Activated T-helper 17 cell treated with anti-CD3 and anti-CD28 coated beads, Interleukin-2, amount 50 U/mL, for 72 hours (primary cell): Measurements from ENCODE around the gene GPR61. TPM values are rescaled to one million over a fixed set of nuclear protein-coding genes. Genes with fewer than 3 reads are reported as not detected.
A peak's percentile ranks its signal among the peaks of the same experiment; 100 is the strongest.

ENCODE experiments used
- ATAC-seq: fragments of 150-1000 bp; cut with Tn5 transposase; replicated peaks from 2 replicates; pipeline ENCODE4 v1.10.0; 2021; ENCODE audit warnings: mild to moderate bottlenecking, moderate library complexity
- H3K27ac Mint-ChIP-seq: one replicate; pipeline ENCODE4 v1.8.0; 2022; ENCODE audit warnings: mixed read lengths
- H3K27me3 Mint-ChIP-seq: one replicate; pipeline ENCODE4 v1.8.0; 2022; ENCODE audit warnings: mixed read lengths
- H3K36me3 Mint-ChIP-seq: one replicate; pipeline ENCODE4 v1.8.0; 2022; ENCODE audit warnings: low read depth, mild to moderate bottlenecking, mixed read lengths
- H3K4me1 Mint-ChIP-seq: one replicate; pipeline ENCODE4 v1.8.0; 2022; ENCODE audit warnings: mixed read lengths
- H3K4me3 Mint-ChIP-seq: one replicate; pipeline ENCODE4 v1.8.0; 2022; ENCODE audit warnings: mild to moderate bottlenecking, mixed read lengths
- H3K9me3 Mint-ChIP-seq: one replicate; pipeline ENCODE4 v1.8.0; 2022; ENCODE audit warnings: mixed read lengths
- total RNA-seq, 2 donors: library from RNA; stranded (reverse); gene quantifications; one replicate each; pipeline ENCODE4 v1.2.3, GENCODE V29; 2022

GPR61 gene, protein sequence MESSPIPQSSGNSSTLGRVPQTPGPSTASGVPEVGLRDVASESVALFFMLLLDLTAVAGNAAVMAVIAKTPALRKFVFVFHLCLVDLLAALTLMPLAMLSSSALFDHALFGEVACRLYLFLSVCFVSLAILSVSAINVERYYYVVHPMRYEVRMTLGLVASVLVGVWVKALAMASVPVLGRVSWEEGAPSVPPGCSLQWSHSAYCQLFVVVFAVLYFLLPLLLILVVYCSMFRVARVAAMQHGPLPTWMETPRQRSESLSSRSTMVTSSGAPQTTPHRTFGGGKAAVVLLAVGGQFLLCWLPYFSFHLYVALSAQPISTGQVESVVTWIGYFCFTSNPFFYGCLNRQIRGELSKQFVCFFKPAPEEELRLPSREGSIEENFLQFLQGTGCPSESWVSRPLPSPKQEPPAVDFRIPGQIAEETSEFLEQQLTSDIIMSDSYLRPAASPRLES
- total RNA-seq, result under 1 TPM in 1 of 2 donors, not detected in 1; 0.45 TPM

DNA sequence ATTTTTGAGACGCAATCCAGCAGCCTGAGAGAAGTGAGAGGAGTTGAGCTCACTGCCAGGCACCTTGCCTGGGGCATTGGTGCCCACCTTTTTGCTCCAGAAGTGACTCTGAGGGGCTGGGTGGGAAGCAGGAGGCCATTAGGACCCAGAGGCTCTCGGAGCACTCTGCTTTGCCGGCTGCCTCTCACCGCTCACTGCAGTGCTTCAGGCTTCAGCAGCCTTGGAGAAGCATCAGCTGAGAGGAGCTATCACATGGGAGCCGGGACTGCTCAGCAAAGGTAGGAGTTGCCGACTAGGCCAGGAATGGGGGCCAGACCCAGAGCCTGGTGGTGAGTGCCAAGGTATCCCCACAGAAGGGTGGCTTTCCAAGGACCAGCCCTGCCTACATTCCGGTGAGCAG, at the start of gene GPR61:
Gene GPR61 (plus strand): TSS at position 197 of the 400 bp plus-strand sequence. CDS start 3,151 bp downstream, outside the sequence.
- Mint-ChIP-seq H3K4me3 (no peak within 1 kb of the TSS), H3K36me3 (no peaks in the 10 kb centered on the region), H3K27ac (no peak within 1 kb of the TSS), H3K27me3 (no peaks in the 10 kb centered on the region), H3K9me3 (no peaks in the 10 kb centered on the region), H3K4me1 (no peaks in the 10 kb centered on the region)
- no peak for ATAC-seq

DNA sequence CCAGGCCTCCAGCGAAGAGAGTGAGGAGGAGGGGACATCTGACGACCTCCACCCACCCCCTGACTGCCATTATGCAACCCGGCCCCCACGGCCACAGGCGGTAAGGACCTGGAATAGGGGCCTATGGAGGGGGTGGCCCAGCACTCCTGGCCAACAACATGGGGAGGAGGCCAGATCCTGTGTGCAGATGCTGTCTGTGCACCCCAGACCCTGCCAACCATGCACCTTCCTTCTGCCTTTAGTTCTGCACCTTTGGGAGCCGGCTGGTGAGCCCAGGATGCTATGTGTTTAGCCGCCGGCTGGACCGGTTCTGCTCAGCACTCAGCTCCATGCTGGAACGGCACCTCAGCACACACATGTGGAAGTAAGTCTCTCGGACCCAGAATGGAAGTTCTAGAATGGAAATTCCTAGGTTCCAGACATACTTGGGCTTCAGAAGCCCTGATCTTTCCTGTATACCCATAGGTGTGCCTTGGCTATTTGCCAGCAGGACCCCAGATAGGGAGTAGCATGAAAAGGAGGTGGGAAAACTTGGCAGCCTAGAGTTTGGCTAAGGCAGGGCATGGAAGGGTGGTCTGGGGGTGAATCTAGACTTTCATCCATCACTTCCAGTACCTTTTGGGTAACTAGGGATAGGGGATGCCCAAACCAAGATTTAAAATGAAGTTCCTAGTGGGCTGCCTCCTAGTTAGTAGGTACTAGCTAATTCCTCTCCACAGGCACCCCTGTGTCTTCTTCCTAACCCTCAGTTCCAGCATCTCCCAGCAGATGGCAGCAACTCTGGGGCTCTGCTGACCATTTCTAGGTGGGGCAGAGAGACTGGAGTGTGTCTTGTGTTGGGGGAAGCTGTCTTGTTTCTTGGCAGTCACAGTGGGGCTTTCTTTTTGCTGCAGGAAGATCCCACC, 49.4 kb upstream of the GPR61 start:
- Mint-ChIP-seq H3K27me3 (no peaks in the 10 kb centered on the region), H3K36me3 (peaks cover 44% of the 10 kb centered on the region), H3K4me1 (peaks cover 9% of the 10 kb centered on the region), H3K4me3 (no peak overlapping the region), H3K27ac (no peak overlapping the region), H3K9me3 (no peaks in the 10 kb centered on the region)
- no peak for ATAC-seq

DNA sequence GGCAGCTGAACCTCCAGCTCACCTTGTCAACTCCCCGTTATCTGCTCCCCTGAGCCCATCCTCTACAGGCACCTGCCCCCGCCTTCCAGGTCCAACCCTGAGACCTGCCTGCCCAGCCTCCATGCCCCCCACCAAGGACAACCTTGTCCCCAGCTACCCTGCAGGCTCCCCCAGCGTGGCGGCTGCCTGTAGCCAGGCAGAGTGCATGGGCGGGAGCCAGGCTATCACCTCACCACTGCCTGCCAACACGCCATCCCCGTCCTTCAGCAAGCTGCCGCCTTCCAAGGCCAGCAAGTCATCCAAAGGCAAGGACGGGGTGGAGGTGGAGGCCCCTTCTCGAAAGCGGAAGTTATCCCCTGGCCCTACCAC, 48.8 kb upstream of the GPR61 start:
- no peaks in the 10 kb centered on the region for H3K9me3 Mint-ChIP-seq
- H3K27me3 Mint-ChIP-seq, result no peaks in the 10 kb centered on the region
- peaks cover 11% of the 10 kb centered on the region for H3K4me1 Mint-ChIP-seq
- no peak overlapping the region for H3K4me3 Mint-ChIP-seq
- no peak overlapping the region for H3K27ac Mint-ChIP-seq
- no peak for ATAC-seq
- H3K36me3 Mint-ChIP-seq, result peaks cover 50% of the 10 kb centered on the region

DNA sequence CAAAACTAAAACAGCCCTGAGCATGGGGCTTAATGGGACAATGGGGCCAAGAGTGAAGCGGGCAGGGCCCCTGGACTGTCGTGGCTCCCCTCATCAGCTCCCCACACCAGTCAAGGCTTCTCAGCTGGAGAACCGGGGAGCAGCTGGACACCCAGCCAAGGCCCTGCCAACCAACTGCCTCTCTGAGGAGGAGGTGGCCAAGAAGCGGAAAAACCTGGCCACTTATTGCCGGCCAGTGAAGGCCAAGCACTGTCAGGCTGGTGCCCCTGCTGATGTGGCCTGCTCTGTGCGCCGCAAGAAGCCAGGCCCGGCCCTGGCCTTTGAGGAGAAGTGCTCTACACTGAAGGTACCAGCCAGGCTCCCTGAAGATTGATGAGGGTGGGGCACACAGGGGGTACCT, 48.3 kb upstream of the GPR61 start:
- Mint-ChIP-seq H3K36me3 (peaks cover 50% of the 10 kb centered on the region), H3K27me3 (no peaks in the 10 kb centered on the region), H3K27ac (no peak overlapping the region), H3K4me1 (peaks cover 13% of the 10 kb centered on the region), H3K4me3 (no peak overlapping the region), H3K9me3 (no peaks in the 10 kb centered on the region)
- ATAC-seq, result no peak

DNA sequence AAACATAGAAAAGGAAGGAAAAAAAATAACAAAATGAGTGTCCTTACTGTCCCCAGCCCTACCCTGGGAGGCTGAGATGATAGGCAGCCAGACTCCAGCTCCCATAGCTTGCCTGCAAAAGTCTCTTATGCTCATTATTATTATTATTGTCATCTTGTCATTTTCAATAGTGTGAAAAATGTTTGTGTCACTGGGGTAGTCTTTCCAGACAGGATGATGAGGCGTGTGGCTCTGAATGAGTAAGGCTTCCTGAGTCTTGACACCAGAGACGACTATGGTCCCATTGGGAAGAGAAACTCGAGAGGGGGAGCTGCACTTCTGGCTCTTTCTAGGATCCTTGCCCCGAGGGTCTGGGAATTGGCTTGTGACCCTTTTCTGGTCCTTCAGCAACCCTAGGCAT, 46.9 kb upstream of the GPR61 start:
- ATAC-seq, result no peak
- peak overlapping the region; percentile 17 for H3K27ac Mint-ChIP-seq
- no peak overlapping the region for H3K4me3 Mint-ChIP-seq
- H3K4me1 Mint-ChIP-seq, result peaks cover 12% of the 10 kb centered on the region
- peaks cover 52% of the 10 kb centered on the region for H3K36me3 Mint-ChIP-seq
- H3K9me3 Mint-ChIP-seq, result no peaks in the 10 kb centered on the region
- H3K27me3 Mint-ChIP-seq, result no peaks in the 10 kb centered on the region

DNA sequence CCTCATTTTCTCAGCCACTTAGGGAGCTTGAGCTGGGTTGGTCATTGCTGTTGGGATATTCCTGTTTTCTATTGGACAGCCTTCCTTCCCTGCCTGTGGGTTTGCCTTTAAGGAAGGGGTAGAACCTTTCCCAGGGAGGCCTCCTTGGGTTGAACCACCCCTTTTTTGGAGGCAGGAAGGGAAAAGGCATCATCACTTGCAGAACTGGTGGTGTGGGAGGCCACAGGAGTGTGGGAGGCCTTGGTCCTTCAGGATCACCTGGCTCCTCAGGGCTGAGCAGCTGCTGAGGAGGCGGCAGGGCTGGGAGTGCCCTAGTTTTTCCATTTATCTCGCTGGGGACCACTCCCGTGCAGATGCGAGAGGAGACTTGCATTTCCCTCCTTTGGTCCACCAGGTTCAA, 46.4 kb upstream of the GPR61 start:
- peaks cover 49% of the 10 kb centered on the region for H3K36me3 Mint-ChIP-seq
- H3K4me3 Mint-ChIP-seq, result peak overlapping the region; percentile 95
- no peak for ATAC-seq
- H3K27me3 Mint-ChIP-seq, result no peaks in the 10 kb centered on the region
- peaks cover 12% of the 10 kb centered on the region for H3K4me1 Mint-ChIP-seq
- H3K9me3 Mint-ChIP-seq, result no peaks in the 10 kb centered on the region
- H3K27ac Mint-ChIP-seq, result no peak overlapping the region

DNA sequence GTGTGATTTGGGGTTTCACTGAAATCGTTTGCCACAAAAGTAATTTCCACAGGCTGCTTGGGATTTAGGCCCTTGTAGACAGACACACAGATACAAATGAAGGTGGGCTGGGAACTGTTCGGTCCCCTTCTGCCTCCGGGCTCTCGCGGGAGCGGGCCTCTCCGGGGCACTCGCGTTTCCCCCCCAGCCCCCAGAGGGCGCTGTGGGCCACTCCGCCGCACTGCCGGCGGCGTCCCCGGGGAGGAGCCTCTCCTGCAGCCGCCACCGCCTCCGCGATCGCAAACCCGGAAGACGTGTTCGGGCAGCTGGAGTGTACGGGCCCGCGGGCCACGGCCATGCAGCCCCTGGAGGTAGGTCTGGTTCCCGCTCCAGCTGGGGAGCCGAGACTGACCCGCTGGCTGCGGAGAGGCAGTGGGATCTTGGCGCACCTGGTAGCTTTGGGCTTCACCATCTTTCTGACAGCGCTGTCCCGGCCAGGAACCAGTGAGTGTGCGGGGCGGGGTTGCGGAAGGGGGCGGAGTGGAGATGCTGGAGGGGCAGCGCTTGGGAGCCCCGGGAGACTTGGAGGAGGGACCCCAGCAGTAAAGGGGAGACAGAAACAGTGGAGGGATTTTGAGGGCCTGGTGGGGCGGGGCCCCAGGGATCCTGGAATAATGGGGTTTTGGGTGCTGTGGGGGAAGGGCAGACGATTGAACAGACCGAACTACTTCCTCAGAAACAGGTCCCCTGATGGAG, 45.7 kb upstream of the GPR61 start, which contains the start of gene CYB561D1:
Gene CYB561D1 (plus strand): TSS at position 290 of the 735 bp plus-strand sequence. CDS start 46 bp downstream, at position 336.
- Mint-ChIP-seq H3K27ac (peak within 1 kb of the TSS; percentile 91), H3K4me1 (peaks cover 12% of the 10 kb centered on the region), H3K27me3 (no peaks in the 10 kb centered on the region), H3K4me3 (peak within 1 kb of the TSS; percentile 95), H3K9me3 (no peaks in the 10 kb centered on the region), H3K36me3 (peaks cover 42% of the 10 kb centered on the region)
- ATAC-seq, result peak; percentile 93

DNA sequence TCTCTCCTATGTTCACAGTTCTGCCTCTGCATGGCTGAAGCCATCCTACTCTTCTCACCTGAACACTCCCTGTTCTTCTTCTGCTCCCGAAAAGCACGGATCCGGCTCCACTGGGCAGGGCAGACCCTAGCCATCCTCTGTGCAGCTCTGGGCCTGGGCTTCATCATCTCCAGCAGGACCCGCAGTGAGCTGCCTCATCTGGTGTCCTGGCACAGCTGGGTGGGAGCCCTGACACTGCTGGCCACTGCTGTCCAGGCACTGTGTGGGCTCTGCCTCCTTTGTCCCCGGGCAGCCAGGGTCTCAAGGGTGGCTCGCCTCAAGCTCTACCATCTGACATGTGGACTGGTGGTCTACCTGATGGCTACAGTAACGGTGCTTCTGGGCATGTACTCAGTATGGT, 43.9 kb upstream of the GPR61 start:
- Mint-ChIP-seq H3K9me3 (no peaks in the 10 kb centered on the region), H3K36me3 (peaks cover 46% of the 10 kb centered on the region)

DNA sequence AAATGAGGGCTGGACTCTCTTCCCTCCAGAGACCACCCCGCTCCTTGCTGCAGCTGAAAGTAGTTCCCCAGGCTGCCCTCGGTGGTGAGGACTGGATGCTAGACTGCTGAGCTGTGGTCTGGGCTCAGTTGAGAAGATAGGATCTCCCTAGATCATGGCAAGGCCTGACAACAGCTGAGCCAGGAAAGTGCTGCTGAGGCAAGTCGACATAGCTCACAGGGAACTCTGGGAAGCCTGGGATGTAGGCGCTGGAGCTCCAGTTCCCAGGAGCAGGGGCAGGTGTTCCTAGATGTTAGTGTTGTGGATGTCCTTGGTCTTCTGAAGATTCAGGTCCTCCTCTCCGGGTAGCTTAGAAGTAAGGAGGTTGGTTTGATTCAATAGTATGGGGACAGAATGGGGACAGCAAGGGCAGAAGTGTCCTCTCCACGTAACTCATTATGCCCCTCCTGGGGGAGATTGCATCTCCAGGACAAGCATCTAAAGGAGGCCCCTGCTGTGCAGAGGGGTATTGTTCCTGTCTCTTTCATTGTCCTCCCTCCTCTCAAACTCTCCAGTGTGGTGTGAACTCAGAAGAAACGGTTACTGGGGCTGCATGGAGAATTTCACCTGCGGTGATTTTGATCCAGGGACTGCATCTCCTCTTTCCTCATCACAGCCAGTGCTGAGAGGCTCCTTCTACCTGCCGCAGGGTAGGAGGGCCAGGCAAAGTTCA, 42.1 kb upstream of the GPR61 start:
- peaks cover 42% of the 10 kb centered on the region for H3K4me1 Mint-ChIP-seq
- no peaks in the 10 kb centered on the region for H3K9me3 Mint-ChIP-seq
- H3K27me3 Mint-ChIP-seq, result no peaks in the 10 kb centered on the region
- no peak for ATAC-seq
- H3K27ac Mint-ChIP-seq, result peak overlapping the region; percentile 50
- H3K36me3 Mint-ChIP-seq, result peaks cover 51% of the 10 kb centered on the region
- peak overlapping the region; percentile 15 for H3K4me3 Mint-ChIP-seq

More for the DNA sequence above, 43.9 kb upstream of the GPR61 start:
- Mint-ChIP-seq H3K27me3 (no peaks in the 10 kb centered on the region), H3K27ac (peak overlapping the region; percentile 67), H3K4me1 (peaks cover 24% of the 10 kb centered on the region), H3K4me3 (peak overlapping the region; percentile 95)
- no peak for ATAC-seq

DNA sequence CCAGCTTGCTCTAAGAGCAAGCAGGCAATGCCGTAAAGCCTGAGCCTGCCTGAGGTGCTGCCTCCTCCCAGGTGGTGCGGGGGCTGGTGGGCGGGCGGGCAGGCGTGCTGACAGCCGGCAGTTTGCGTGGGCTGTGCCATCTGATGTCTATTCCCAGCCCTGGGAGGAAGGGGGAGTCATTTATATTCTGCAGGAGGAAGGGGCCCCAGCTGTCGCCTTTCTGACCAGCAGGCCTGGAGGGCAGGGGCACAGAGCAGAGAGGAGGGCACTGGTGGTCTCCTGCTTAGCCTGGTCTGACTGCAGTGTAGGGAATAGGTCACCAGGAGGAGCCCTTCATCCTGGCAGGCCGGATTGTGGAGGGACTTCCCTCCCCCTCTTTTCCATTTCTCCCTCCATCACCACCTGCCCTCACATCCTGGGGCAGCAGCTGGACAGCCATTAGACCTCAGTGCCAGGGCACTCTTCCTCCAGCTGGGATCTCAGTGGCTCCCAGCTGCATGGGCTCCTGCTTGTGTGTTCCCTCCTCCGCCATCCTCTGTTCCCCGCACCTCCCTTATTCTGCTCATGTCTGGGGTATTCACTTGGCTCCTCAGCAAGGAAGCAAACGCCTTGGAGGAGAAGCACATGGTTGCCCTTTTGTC, 41.4 kb upstream of the GPR61 start:
- no peak for ATAC-seq
- peak overlapping the region; percentile 15 for H3K4me3 Mint-ChIP-seq
- peaks cover 51% of the 10 kb centered on the region for H3K36me3 Mint-ChIP-seq

DNA sequence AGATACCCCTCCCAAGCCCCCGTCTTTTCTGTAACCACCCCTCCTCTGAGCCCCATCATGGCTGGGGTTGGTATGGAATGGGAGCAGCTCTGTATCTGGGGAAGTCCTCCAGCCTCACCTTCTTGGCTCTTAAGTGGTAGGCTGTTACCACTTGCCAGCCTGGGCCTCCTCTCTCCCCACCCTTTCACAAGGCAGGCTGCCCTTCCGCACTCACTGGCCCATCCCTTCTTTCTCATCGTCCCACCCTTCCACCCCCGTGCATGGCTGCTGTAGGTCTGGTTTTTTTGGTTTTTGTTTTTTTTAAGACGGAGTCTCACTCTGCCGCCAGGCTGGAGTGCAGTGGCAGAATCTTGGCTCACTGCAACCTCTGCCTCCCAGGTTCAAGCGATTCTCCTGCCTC, 40.6 kb upstream of the GPR61 start:
- Mint-ChIP-seq H3K4me3 (peak overlapping the region; percentile 20), H3K9me3 (no peaks in the 10 kb centered on the region), H3K27me3 (no peaks in the 10 kb centered on the region), H3K36me3 (peaks cover 49% of the 10 kb centered on the region), H3K4me1 (peaks cover 51% of the 10 kb centered on the region), H3K27ac (peak overlapping the region; percentile 62)
- no peak for ATAC-seq

More for the DNA sequence above, 41.4 kb upstream of the GPR61 start:
- Mint-ChIP-seq H3K27me3 (no peaks in the 10 kb centered on the region), H3K9me3 (no peaks in the 10 kb centered on the region), H3K27ac (peak overlapping the region; percentile 65), H3K4me1 (peaks cover 48% of the 10 kb centered on the region)

DNA sequence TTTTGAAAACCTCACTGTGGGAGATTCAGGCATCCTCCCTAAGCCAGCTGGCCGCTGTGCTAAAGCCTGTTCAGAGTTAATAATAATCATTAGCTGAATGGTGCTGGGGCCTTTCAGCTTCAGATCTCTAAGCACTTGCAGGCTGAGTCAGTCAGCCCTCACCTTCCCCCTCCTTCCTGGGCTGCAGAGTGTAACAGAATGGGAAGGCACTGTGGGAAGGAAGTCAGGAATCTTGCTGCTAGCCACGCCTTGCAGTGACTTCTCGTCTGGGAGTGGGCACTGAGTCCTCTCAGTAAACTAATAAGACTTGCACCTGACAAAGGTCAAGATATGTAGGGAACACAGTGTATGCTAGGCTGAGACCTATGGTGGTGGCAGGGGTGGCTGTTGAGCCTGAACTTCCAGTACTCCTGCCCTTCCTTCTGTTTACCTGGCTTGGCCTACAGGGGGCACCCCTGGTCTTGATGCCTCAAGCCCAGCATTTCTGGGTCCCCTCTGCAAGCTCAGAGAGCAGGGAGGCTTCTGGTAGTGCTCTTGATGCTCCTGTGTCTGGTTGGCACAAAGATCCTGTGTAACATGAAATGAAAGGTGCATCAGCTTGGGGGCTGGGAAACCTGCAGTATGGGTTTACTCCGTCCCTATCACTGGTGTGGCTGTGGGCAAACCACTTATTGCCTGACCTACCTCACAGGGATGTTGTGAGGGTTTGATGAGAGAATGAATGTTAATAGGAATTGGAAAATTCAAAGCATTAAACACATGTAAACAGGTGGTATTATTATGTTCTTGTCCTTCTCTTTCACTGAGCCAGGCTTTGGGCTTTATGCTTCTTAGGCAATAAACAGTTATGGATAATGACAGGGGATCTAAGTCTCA, 39.8 kb upstream of the GPR61 start:
- ATAC-seq, result peak; percentile 34
- peaks cover 58% of the 10 kb centered on the region for H3K4me1 Mint-ChIP-seq
- no peaks in the 10 kb centered on the region for H3K9me3 Mint-ChIP-seq
- H3K27ac Mint-ChIP-seq, result peak overlapping the region; percentile 67
- H3K4me3 Mint-ChIP-seq, result peak overlapping the region; percentile 20
- H3K27me3 Mint-ChIP-seq, result no peaks in the 10 kb centered on the region
- H3K36me3 Mint-ChIP-seq, result peaks cover 45% of the 10 kb centered on the region
